Measurements from ENCODE around the gene SPATA20. TPM values are rescaled to one million over a fixed set of nuclear protein-coding genes. Genes with fewer than 3 reads are reported as not detected.

The SPATA20 gene
- total RNA-seq, 1 experiment from 2014 or later = 24.6 TPM

- TF ChIP-seq SMAD4 (CRISPR knock-in tag; IDR thresholded peaks at IDR 0.05) (no peak), ZNF121 (CRISPR knock-in tag; IDR thresholded peaks at IDR 0.05) (no peak), MXD4 (CRISPR knock-in tag; IDR thresholded peaks at IDR 0.05; ENCODE audit: borderline replicate concordance) (no peak), E2F1 (CRISPR knock-in tag; IDR thresholded peaks at IDR 0.05) (no peak), CDX4 (CRISPR knock-in tag; IDR thresholded peaks at IDR 0.05; ENCODE audit: borderline replicate concordance) (no peak), AR (CRISPR knock-in tag; IDR thresholded peaks at IDR 0.05) (no peak), KAT7 (CRISPR knock-in tag; IDR thresholded peaks at IDR 0.05; ENCODE audit: borderline replicate concordance) (no peak), PRDM15 (CRISPR knock-in tag; IDR thresholded peaks at IDR 0.05) (no peak)
- TF ChIP-seq, protein P1, sequence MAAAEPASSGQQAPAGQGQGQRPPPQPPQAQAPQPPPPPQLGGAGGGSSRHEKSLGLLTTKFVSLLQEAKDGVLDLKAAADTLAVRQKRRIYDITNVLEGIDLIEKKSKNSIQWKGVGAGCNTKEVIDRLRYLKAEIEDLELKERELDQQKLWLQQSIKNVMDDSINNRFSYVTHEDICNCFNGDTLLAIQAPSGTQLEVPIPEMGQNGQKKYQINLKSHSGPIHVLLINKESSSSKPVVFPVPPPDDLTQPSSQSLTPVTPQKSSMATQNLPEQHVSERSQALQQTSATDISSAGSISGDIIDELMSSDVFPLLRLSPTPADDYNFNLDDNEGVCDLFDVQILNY (CRISPR knock-in tag; IDR thresholded peaks at IDR 0.05) = no peak
- no peak for ATAC-seq
- Mint-ChIP-seq H3K4me3 (no peak overlapping the region), H3K27me3 (ENCODE audit: low read depth) (no peaks in the 10 kb centered on the region), H3K27ac (no peak overlapping the region), H3K36me3 (no peaks in the 10 kb centered on the region), H3K4me1 (peaks cover 10% of the 10 kb centered on the region), H3K9me3 (no peaks in the 10 kb centered on the region)
- CTCF ChIA-PET = interaction anchor here (0.5 to 3.3 kb wide), 11 partner anchors 10 to 109 kb away, joined by 3 to 15 read pairs (median 3); partner anchors contain the start of gene CACNA1G
- POLR2A ChIA-PET = no interaction called here
- DNase-seq (ENCODE audit: low spot score) = no peak
Observed at GRCh38 chr17:50602836-50603235, 55.9 kb downstream of the SPATA20 start.

- no peaks in the 10 kb centered on the region for H3K27me3 Mint-ChIP-seq (ENCODE audit: low read depth)
- peak; percentile 77 for ATAC-seq
- POLR2A ChIA-PET = interaction anchor here (0.6 kb wide), 1 partner anchor 102 kb away, joined by 3 read pairs; no protein-coding TSS in a partner anchor
Observed at GRCh38 chr17:50603340-50603739, 56.4 kb downstream of the SPATA20 start.

More at GRCh38 chr17:50603340-50603739, 56.4 kb downstream of the SPATA20 start:
- Mint-ChIP-seq H3K27ac (0 out of 2 replicates have a peak overlapping the region, but pooled peaks have one; percentile 71), H3K4me1 (peaks cover 10% of the 10 kb centered on the region), H3K4me3 (no peak overlapping the region), H3K9me3 (no peaks in the 10 kb centered on the region), H3K36me3 (no peaks in the 10 kb centered on the region)
- peak; percentile 53 for DNase-seq (ENCODE audit: low spot score)
- TF ChIP-seq CTCF (IDR thresholded peaks at IDR 0.05) (0 out of 2 replicates have a peak, but pooled peaks have one; percentile 21), ESRRA (CRISPR knock-in tag; IDR thresholded peaks at IDR 0.05; ENCODE audit: borderline replicate concordance) (no peak), ERG (CRISPR knock-in tag; IDR thresholded peaks at IDR 0.05) (no peak), CBFB (CRISPR knock-in tag; IDR thresholded peaks at IDR 0.05; ENCODE audit: low read depth) (no peak), EMX1 (CRISPR knock-in tag; IDR thresholded peaks at IDR 0.05) (no peak), NR2C2 (CRISPR knock-in tag; IDR thresholded peaks at IDR 0.05) (no peak)
- CTCF ChIA-PET = interaction anchor here (0.5 to 3.3 kb wide), 10 partner anchors 10 to 109 kb away, joined by 3 to 15 read pairs (median 4); partner anchors contain the start of gene CACNA1G
